ENCODE results near the gene ZNF26. TPM values are rescaled to one million over a fixed set of nuclear protein-coding genes. Genes with fewer than 3 reads are reported as not detected.
A peak's percentile ranks its signal among the peaks of the same experiment; 100 is the strongest.

The ZNF26 gene
- total and polyA plus RNA-seq, 2 of the 8 experiments (the other 6 are each of a cell fraction or from before 2014, with no cell fraction given) = 5.8 to 8.4 TPM

DNA sequence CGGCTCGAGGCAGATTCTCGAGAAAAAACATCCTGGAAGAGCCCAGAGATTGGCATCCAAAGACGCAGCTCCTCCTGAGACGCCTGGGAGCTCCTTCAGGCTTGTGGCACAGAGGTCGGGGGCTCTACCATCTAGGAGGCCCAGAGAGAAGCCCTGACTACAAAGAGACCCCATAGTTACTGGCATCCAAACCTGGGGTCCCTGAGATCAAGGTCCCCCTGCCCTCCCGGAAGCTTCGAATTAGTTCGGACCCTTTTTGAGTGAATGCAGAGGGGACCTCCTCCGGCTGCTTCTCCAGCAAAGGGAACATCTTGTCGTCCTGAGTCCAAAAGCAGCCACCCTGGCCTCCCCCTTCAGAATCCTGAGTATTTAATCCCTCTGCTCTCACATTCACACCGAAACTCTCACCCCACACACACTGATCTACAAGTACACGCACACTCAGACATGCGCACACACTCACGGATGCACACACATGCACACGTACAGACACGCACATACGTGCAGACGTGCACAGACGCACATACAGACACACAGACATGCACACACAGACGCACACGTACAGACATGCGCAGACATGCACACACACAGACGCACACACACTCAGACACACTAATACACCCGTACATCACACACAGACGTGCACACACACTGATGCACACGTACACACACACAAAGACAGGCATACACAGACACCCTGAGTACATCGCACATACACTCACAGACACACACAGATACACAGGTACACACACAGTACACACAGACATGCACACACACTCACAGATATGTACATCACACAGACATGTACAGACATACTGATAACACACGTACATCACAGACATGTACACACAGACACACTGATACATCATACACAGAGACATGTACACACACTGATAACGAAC is 36.0 kb upstream of the ZNF26 start:
- peaks cover 62 to 79% of the 10 kb centered on the region in 2 experiments for H3K9me3 ChIP-seq (ENCODE audit: insufficient read depth in 2 of 2, low read depth in 1 of 2, low read length in 1 of 2)
- peaks cover 0 to 3% (median 1%) of the 10 kb centered on the region in 4 experiments; a peak in 3 of 7 replicates for H3K4me1 ChIP-seq (replicated peaks in 1 of 4; ENCODE audit: control insufficient read depth in 3 of 4, insufficient read depth in 4 of 4, low read length in 3 of 4)
- no peak overlapping the region for H3K27ac ChIP-seq (ENCODE audit: low read depth, low read length)
- no peak overlapping the region for H4K91ac ChIP-seq (replicated peaks; ENCODE audit: insufficient read length, low read length)
- no peak overlapping the region for H4K5ac ChIP-seq (ENCODE audit: insufficient read length, low read depth, low read length)
- peaks cover 14% of the 10 kb centered on the region for H3K79me1 ChIP-seq (ENCODE audit: low read depth, low read length)
- H3K4ac ChIP-seq (replicated peaks; ENCODE audit: insufficient read length, low read depth, low read length) = no peak overlapping the region
- H4K8ac ChIP-seq (ENCODE audit: extremely low read depth, insufficient read depth, low read length) = no peak overlapping the region
- H3K4me3 ChIP-seq (ENCODE audit: extremely low read depth in 1 of 4, insufficient read depth in 2 of 4, low read depth in 3 of 4, low read length in 4 of 4) = no peak overlapping the region
- DNase-seq (ENCODE audit: low read depth in 1 of 2, low spot score in 2 of 2) = no peak
- ChIA-PET POLR2A (ENCODE audit: partially characterized antibody) (interaction anchor here (1.2 to 1.6 kb wide), 2 partner anchors 35 to 42 kb away, joined by 3 to 8 read pairs; no protein-coding TSS in a partner anchor), CTCF (ENCODE audit: partially characterized antibody) (no interaction called here)
- TF ChIP-seq RNF2 (IDR thresholded peaks at IDR 0.05; ENCODE audit: borderline replicate concordance, low read depth, low read length, missing control alignments, poor library complexity, severe bottlenecking) (no peak), POU5F1 (IDR thresholded peaks at IDR 0.05; ENCODE audit: low read depth, low read length) (no peak), SRF (IDR thresholded peaks at IDR 0.05; ENCODE audit: low read depth, low read length) (no peak), SIRT6 (IDR thresholded peaks at IDR 0.05; ENCODE audit: low read length) (no peak), KDM5A (IDR thresholded peaks at IDR 0.05; ENCODE audit: low read length) (no peak), EGR1 (IDR thresholded peaks at IDR 0.05; ENCODE audit: borderline replicate concordance, low read depth, low read length) (no peak)
- WGBS, 2 experiments (ENCODE audit: extremely low coverage in 1 of 2, insufficient coverage in 1 of 2, insufficient read length in 1 of 2, insufficient replicate concordance in 2 of 2, low coverage in 1 of 2, low lambda C conversion rate in 2 of 2, missing lambda C conversion rate in 1 of 2) = 92% methylated on average over 30 of the region's 30 CpGs; no CpG with 5 or more reads in 1 of the 2 experiments
- H2BK15ac ChIP-seq (ENCODE audit: low read length) = no peak overlapping the region
- H4K20me1 ChIP-seq (replicated peaks in 1 of 2; ENCODE audit: control insufficient read depth in 1 of 2, insufficient read depth in 2 of 2, low read length in 2 of 2) = peaks cover 0 to 10% of the 10 kb centered on the region in 2 experiments
- no peak overlapping the region for H3K9ac ChIP-seq (replicated peaks in 1 of 4; ENCODE audit: extremely low read depth in 1 of 4, low read depth in 3 of 4, low read length in 3 of 4)
- no peak overlapping the region for H2BK120ac ChIP-seq (replicated peaks; ENCODE audit: low read depth, low read length)
- no peaks in the 10 kb centered on the region for H3K27me3 ChIP-seq (replicated peaks in 1 of 4; ENCODE audit: control insufficient read depth in 3 of 4, extremely low read depth in 1 of 4, insufficient read depth in 3 of 4, low read length in 3 of 4)
- no peak overlapping the region for H3K23ac ChIP-seq (ENCODE audit: insufficient read length)
- H3K23me2 ChIP-seq (ENCODE audit: low read depth, low read length) = peaks cover 11% of the 10 kb centered on the region
- no peak for FAIRE-seq
- H3K18ac ChIP-seq (ENCODE audit: extremely low read depth, low read length) = no peak overlapping the region
- no peak overlapping the region for H2BK20ac ChIP-seq (ENCODE audit: low read length)
- no peak overlapping the region for H3K56ac ChIP-seq (replicated peaks; ENCODE audit: insufficient read length, low read depth, low read length)
- peaks cover 0 to 36% (median 13%) of the 10 kb centered on the region in 4 experiments; a peak in 4 of 8 replicates for H3K36me3 ChIP-seq (ENCODE audit: control insufficient read depth in 2 of 4, insufficient read depth in 4 of 4, low read length in 3 of 4)
- H2AFZ ChIP-seq (ENCODE audit: low read length) = no peak overlapping the region
- peak overlapping the region; percentile 40; the same call in 1 of the 2 replicates for H2BK5ac ChIP-seq (ENCODE audit: low read depth, low read length)
- H3K79me2 ChIP-seq (ENCODE audit: control insufficient read depth in 1 of 2, insufficient read depth in 2 of 2, low read length in 2 of 2) = peaks cover 14 to 25% of the 10 kb centered on the region in 2 experiments
- H3K14ac ChIP-seq (ENCODE audit: insufficient read length) = no peak overlapping the region
- peak overlapping the region; percentile 92; the same call in 1 of the 2 replicates for H2AK5ac ChIP-seq (ENCODE audit: low read depth, low read length)
- no peak overlapping the region for H2BK12ac ChIP-seq (ENCODE audit: low read depth, low read length)
- H3K4me2 ChIP-seq (ENCODE audit: insufficient read depth in 1 of 2, low read depth in 2 of 2, low read length in 2 of 2) = no peak overlapping the region

All from H1 (cell line).